GM12892 (cell line): ENCODE data around the gene AP2B1.

Experiments
- POLR2A ChIP-seq: IDR thresholded peaks from 2 replicates; pipeline ENCODE4 v1.6.1; 2011; ENCODE audit warnings: low read depth, low read length, control low read depth
- POLR2AphosphoS5 ChIP-seq: IDR thresholded peaks from 2 replicates; pipeline ENCODE4 v1.6.1; 2011; ENCODE audit warnings: low read depth, low read length, control low read depth
- TAF1 ChIP-seq: IDR thresholded peaks from 2 replicates; pipeline ENCODE4 v1.6.1; 2011; ENCODE audit warnings: low read depth, mild to moderate bottlenecking, control low read depth, low read length, borderline replicate concordance

DNA sequence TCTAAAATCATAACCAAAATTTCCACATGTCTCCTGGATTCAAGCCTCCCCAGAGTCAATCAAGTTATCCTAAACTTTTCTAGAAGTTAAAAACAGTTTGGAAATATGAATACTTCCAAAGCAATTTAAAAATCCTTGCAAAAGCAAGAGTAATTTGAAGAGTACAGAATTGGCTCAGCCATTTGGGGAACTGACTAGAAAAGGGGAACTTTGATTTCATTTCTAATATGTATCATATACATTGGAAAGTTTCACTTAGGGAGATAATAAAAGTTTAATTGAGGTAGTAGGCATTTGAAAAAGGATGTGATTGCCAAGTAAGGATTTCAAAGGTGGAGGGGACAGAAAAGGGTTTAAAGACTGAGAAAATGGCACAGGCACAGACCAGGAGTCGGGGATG is 40.6 kb upstream of the AP2B1 start:
- TF ChIP-seq TAF1: no peak
- TF ChIP-seq POLR2A: no peak
- no peak for TF ChIP-seq POLR2AphosphoS5
